Stimulated activated CD8-positive, alpha-beta memory T cell treated with anti-CD3 and anti-CD28 coated beads, Interleukin-7, amount 100 ng/mL, for 1 hour (primary cell): Measurements from ENCODE around the gene GALNT9.

Experiments
- DNase-seq, 2 donors: peaks; one replicate each; pipeline ENCODE4 v3.0.0-alpha.2; 2020; ENCODE audit warnings: low read depth in 2 of 2

GALNT9 gene

DNA sequence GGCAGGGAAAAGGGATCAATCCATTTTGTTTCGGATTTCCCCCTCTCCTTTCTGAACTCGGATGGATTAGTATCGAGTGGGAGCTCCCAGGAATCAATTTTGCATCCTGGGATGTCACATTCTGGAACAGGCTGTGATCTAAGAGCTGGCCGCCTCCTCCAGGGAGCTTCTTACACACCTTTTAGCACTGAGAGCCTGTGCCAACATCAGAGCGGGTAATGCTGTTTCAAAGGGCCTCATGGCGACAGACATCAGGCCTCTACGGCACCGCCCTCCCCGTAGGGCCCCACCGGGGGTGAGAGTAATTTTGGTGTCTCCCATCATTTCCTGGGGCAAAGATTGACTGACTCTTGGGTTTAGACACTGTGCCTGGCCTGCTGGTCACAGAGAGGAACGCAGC lies 2.7 kb downstream of the GALNT9 start:
- no peak for DNase-seq

DNA sequence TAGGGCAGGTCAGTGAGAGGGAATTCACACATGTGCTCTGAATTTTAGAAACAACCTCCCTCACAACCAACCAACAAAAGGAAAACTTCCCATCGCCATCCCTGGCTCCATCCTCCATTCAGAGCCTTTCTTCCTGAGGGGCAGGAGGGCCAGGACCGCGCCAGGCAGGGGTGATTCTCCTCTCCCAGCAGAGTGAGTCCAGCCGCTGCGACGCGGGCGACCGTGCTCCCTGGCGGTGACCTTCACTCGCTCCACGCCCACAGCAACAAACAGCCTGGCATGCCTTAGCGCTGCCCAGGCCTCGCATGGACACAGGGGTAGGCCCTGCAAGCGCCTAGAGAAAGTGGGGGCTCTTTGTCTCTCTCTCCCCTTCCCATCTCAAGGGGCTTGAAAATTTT lies 3.7 kb downstream of the GALNT9 start:
- DNase-seq, result no peak

DNA sequence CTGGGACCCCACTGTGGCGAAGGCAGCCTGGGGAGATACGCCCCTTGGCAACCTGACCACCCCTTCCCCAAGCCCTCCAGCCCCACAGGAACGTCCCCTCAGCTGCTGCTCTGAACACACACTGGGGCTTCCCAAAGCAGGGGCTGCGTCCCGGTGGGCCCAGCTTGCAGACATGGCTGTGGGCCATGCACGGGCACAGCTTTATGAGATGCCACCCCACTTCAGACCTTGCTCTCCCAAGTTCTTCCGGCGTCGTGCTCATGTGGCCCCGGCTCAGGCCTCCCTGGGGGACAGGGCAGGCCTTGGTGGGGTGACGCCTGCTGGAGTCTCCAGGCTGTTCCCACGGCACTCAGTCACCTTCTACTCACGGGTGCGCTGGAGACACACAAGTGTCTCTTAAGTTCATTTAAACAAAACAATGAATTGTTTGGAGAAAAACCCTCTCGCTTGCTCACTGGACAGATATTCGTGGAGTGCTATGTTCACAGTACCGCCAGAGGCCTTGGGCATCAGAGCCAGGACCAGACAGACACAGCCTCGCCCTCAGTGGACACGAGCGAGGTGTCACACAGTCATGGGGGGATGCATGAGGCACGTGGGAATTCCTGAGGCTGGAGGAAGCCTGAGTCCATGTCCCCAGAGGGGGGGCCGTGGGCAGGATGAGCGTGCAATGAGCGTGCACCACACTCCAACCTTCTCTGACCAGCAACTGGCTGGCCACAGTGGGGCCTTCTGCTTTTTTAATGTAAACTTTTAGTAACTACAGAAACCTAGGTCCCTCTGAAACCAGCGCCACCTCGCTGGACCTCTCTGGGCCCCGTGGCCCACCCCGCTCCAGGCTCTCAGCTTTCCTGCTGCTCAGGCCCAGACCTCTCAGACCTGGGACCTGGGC lies 4.3 kb downstream of the GALNT9 start:
- no peak for DNase-seq

DNA sequence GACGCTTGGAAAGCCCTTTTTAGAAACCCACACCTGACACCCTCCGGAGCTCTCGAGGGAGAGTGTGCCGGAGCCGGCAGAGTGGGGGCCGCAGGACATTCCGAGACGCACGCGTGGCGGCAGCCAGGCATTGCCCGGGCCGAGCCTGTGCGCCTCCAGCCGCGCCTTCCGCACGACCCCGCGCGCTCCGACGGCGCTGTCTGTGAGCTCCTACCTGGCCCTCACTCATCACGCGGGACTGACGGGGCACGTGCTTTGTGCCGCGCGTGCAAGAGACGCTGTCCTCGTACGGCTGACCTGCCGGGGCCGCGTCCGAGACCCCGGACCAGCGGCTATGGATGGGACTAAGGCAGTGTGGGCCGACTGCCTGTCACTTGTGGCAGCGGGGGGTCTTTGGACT lies 5.2 kb downstream of the GALNT9 start:
- no peak for DNase-seq

DNA sequence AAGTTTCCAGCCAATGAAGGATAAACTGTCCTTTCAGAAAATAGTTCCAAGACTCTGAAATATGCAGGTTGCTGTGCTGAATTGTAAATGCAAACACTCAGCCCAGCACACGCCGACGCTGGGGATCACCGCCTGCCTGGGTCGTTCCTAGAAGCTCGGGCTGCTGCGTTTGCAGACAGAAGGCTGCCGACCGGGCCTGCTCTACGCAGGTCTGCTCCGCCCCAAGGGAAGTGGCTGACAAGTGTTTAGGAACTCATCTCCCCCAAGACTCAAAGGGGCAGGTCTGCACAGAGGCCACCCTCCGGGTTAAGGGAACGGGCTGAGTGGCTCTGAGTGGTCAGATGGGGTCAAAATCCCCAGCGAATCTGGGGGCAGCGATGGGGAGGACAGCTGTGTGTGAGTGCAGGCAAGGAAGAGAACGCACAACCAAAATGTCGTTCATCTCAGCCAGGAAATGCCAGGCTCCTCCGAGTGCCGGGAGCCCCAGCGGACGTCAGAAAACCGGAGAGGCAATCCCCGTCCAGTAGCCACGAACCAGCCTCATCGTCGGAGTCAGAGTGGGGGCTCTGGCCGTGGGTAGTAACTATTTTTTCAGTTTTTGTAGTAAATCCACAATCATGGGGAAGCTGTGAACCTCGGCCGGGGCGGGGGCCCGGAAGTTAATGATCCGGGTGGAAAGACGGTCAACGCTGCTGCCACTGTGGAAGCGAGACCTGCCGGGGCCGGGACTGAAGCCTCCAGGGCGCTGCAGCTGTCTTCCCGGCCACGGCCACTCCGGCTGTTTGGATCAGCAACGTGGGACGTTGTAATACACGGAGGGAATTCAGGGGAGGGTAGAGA lies 6.0 kb downstream of the GALNT9 start:
- DNase-seq, result no peak

DNA sequence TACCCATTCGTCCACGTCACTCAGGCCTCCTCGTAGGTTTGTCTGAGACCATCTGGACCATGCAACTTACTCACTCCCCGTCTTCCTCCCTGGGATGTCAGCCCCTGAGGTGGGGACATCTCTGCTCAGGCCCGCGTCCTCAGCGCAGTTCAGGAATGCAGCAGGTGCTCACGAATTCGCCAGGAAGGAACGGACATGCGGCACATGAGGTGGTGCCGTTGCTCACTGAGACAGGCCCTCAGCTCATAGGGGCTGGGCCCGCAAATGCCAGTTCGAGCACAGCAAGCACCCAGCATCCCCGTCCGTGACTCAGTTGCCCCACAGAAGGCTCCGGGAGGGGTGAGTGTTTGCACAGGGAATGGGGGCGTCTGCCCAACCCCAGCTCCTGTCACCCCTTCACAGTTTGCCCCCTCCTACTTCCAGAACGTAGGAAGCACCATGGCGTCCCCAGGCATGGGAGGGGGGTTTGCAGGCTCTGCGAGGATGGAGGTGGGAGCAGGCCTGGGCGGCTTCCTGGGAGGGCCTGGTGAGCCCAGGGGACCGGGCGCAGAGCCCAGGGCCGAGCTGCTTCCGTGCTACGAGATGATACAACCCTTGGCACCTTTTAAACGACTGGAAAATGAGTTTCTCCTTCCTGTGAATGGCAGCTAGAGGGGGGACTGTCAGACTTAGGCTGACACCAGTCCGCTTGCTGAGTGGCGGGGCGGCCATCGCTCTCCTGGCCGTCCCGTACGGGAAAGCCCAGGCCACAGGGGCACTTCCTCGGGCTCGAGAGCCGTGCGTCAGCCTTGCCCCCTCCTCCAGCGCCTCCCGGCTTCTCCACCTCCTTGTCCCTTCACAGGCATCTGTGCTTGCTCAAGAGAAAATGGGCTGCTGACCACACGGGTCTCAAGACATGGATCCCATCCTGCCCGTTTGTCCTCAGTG lies 6.9 kb downstream of the GALNT9 start:
- no peak for DNase-seq

DNA sequence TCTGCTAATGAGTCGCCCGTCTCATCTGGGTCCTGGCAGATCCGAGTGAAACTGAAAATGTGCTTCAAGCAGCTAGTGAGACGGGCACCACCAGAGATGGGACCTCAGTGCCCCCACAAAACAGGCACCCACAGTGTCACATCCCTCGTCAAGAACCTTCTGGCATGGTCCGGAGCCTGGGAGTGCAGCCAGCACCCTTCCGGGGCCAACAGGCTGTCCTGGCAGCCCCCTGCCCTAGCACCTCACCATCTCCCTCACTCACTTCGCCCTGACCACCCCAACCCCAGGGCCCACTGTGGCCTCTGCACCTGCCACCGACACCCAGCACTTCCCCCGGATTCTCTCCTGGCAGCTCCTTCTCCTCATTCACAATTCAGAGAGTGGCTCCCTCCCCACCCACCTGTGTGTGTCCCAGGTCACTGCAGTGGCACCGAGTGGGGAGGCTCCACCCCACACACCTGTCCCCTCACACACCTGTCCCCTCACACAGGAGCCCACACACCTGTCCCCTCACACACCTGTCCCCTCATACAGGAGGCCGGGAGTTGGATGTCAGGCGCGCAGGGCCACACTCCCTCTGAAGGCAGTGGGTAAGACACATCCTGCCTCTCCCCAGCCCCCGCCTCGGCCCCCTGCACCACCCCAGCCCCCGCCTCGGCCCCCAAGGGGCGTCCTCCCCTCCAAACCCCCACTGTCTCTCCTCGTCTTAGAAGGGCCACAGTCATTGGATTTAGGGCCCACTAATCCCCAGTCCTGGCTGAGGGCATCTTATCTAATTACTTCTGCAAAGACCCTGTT lies 7.9 kb downstream of the GALNT9 start:
- DNase-seq, result no peak

DNA sequence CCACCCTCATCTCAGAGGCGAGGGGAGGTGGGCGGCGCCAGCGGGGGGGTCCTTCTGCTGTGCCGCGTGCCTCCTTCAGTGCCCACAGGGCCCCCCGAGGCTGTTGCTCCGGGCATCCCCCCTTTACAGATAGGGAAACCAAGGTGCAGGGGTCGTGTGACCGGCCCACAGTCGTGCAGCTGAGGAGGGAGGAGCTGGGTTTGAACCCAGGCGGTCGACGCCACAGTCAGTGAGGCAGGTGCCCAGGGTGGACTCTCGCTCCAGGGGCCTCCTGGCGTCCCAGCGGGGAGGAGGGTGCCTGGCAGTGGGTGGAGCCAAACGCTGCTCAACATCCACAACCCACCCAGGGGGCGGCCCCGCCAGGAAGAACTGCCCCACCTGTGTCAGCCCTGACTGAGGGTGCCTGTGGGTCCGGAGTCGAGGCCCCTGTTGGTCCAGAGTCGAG lies 8.6 kb downstream of the GALNT9 start:
- no peak for DNase-seq

DNA sequence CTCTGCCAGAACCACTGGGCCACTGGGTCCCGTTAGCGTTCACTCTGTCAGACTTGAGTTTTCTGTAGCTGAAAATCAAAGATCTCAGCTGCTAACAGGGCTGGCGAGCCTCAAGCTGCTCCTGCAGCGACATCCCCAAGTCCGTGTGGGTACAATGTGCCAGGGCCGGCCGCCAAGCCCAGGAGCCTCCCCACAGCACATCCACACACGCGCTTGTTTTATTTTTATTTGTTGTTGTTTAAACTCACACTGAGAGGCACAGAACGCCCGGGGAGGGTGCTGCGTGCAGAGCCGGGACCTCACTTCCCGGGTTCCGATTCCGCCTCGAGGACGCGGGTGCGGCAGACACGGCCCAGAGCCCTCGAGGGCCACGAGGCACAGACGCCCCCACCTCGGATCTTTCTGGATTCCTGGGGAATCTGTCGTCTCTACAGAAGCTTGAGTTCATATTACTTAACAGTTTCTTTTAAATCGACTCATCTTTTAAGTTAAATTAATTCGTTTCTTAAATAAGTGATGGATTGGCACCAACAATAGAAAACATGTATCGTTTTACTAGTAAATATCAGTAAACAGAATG lies 9.3 kb downstream of the GALNT9 start:
- no peak for DNase-seq

DNA sequence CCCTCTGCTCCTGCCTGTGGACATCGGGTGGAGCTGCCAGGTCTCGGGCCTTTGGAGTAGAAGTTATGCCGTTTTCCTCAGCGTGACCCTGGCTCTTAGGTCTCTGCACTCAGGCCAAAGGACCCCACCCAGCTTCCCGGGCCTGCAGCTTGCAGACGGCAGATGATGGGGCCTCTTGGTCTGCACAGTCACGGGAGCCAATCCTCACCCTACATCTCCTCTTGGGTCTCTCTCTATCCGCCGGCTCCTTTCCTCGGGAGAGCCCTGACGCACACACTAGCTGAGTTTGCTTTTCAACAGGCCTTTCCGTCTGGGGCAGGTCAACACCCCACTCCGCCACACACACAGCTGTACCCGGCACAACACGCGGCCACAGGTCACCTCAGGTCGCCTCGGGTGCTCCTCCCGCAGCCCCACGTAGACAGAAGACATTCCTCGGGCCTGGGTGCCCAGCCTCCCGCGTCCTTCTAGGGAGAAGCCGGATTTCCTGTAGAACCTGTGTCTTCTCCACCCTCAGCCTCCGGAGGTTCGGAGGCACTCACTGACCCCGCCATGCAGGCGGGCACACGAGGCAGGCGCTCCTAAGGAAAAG lies 9.9 kb downstream of the GALNT9 start:
- no peak for DNase-seq

DNA sequence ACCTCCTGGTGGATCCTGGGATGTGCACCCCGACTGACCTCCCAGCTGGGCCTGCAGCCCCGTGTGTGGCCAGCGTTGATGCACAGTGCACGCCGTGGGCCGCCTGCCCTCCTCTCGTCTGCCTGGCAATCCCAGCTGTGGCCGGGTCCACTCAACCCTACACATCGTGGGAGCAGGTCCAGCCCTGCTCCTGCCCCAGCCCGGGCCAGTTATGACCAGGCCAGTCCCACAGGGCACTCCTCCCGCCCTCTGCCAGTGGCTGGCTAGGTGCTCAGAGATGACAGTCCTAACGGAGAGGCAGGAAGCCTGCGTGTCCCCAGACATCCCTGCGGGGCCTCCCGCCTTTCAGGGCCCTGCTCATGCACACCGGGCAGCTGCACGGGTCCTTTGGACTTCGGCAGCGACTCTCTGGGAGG lies 10.8 kb downstream of the GALNT9 start:
- no peak for DNase-seq

DNA sequence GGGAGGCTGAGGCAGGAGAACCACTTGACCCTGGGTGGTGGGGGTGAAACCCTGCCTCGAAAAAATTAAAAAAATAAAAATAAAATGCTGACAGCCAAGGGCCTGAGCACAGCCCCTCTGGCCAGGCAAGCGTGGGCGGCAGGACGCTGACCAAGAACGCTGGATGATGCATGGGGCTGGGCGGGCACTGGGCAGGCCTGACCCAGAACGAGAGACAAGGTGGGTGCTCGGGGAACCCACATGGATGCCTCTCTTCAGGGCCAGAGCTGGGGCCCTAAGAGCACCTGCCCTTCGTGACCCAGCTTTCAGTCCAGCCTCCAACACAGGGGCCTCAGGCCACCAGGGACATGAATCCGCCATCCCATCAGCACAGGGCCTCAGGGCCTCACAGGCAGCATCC lies 11.3 kb downstream of the GALNT9 start:
- DNase-seq, result no peak

DNA sequence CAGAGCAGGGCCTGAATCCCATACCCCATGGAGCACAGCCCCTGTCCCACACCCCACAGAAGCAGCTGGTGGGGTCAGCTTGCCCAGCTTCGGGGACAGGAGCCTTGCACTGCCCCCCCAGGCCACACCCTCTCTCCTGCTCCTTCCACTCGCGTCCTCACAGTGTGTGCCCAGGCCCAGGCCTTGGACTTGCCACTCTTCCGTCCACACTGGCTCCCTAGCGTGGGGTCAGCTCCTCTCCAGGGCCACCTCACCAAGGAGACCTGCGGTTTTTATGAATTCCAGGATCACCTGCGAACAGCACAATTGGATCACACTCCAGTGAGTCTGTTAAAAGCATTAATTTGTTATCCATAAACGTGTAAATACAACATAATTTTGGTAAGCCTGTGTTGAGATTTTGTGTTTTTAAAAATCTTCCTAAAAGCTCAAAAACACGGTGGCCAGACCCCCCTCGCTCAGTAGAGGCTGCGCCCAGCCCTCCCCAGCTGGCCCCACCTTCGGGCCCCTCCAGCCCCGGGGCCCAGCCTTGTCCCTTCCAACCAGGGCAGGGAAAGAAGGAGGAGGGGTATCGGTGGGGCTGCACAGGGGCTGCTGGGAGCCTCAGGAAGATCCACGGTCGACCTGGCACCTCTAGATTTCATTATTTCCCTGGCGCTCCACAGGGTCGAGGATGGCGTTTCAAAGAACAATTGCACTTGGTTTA lies 12.0 kb downstream of the GALNT9 start:
- no peak for DNase-seq

DNA sequence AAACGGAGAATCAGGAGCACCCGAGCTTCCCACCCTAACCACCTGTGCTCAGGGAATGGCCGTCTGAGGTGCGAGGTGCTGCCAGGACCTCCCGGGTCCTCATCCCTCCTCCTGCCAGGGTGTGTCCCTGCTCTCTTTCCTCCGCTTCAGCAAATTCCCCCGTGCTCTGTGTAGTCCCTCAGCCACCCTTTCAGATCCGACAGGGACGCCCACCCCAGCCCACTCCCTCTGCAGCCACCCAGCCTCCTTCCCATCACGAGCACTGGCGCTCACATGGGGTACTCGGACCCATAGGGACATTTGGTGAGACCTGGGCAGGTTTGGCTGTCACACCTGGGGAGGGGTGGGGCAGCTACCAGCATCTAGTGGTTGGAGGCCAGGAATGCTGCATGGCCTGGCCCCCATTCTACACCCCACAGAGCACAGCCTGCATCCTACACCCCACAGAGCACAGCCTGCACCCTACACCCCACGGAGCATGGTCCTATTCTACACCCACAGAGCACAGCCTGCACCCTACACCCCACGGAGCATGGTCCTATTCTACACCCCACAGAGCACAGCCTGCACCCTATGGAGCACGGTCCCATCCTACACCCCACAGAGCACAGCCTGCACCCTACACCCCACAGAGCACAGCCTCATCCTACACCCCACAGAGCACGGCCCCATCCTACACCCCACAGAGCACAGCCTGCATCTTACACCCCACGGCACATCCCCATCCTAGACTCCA lies 12.7 kb downstream of the GALNT9 start:
- no peak for DNase-seq

DNA sequence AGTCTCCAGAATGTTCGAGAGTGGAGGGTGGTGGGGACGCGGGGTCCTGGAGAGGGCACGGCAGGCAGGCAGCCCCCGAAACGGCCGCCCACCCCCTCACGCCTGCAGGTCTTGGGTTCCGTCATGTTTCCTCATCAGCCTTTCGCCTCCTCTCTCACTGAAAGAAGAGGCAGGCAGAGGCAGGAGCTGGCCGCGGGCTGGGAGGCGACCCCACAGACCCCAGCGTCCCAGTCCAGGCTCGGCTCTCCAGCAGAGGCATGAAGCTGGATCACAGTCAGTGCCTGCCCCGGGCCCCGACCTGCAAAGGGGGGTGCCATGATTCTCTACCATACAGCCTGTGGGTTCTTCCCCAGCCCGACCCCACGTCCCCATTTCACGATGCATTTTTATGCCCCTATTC lies 13.4 kb downstream of the GALNT9 start:
- DNase-seq, result no peak

DNA sequence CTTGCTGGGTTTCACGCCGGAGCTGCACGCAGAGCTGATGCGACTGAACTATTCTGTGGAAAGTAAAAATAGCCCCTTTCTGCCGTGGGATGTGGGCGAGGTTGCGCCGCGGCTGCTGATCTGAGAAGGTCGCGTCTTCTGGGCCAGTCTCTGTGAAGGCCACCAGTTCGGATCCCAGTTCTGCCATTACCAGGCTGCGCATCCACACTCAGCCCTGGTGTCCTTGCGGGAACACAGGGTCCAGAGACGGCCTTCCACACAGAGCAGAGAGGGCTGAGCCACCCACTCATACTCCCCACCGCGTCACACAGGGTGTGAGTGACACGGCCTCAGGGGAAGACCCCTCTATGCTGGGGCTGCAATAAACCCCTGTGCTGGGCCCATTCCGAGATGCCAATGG lies 13.9 kb downstream of the GALNT9 start:
- DNase-seq, result no peak

DNA sequence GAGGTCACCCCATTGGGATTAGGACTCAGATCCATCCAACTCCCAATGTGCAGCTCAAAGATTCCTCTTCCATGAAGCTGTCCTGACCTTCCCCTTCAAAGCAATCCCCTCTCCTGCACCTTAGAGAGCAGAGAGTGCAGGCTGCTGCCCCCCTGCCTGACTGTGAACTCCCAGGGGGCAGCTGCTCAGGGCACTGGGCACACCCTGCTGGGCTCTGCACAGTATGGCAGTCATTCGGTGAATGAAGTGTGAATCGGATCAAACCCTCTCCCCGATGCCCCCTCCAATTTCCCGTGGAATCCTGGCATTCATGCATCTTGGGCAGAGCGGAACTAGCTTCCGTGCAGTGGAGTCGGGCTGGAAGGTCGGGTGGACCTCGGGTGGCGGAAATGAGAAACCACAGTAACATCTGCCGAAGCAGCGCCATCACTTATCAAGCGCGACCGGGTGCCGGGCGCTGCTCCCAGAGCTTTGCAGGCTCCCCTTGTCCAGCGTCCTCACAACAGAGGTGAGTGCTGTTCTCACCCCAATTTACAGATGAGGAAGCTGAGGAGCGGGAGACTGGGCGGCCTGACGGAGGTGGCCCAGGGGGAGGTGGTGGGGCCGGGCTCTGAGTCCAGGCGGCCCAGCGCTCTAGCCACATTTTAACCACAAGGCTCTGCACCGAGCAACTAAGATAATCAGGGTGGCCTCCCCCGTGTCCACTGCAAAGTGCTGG lies 14.7 kb downstream of the GALNT9 start:
- no peak for DNase-seq

DNA sequence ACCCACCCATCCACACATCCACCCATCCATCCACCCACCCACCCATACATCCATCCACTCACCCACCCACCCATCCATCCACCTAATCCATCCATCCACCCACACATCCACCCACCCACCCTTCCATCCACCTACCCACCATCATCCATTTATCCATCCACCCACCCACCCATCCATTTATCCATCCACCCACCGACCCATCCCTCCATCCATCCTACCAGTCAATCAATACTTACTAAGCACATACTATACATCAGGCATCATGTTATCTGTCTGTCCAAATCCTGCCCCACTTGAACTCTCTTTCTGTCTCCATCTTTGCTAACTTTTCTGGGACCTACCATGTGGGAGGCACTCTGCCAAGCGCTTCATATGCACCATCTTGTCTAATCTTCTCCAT lies 15.4 kb downstream of the GALNT9 start:
- no peak for DNase-seq
